ENCODE results near the gene MYH7.

MYH7 gene

GRCh38 chr14:23385642-23386265 lies 49.7 kb downstream of the MYH7 start:
- no peak for DNase-seq

- DNase-seq = no peak
Measured at GRCh38 chr14:23385244-23385641, 50.2 kb downstream of the MYH7 start.

GRCh38 chr14:23384364-23385080 lies 50.9 kb downstream of the MYH7 start:
- no peak for DNase-seq

GRCh38 chr14:23382731-23383440 lies 52.6 kb downstream of the MYH7 start:
- no peak for DNase-seq

GRCh38 chr14:23382276-23382675 lies 53.2 kb downstream of the MYH7 start:
- DNase-seq = no peak

- DNase-seq = no peak
Measured at GRCh38 chr14:23381871-23382270, 53.6 kb downstream of the MYH7 start.

GRCh38 chr14:23380976-23381375 lies 54.5 kb downstream of the MYH7 start:
- DNase-seq = no peak

GRCh38 chr14:23380197-23380914 lies 55.1 kb downstream of the MYH7 start:
- no peak for DNase-seq

GRCh38 chr14:23379366-23380196 lies 55.9 kb downstream of the MYH7 start:
- DNase-seq = peak; percentile 74

- DNase-seq = no peak
Measured at GRCh38 chr14:23378612-23379220, 56.7 kb downstream of the MYH7 start.

- no peak for DNase-seq
Measured at GRCh38 chr14:23377573-23378563, 57.6 kb downstream of the MYH7 start.

GRCh38 chr14:23377198-23377550 lies 58.3 kb downstream of the MYH7 start:
- DNase-seq = no peak

GRCh38 chr14:23376482-23377197 lies 58.8 kb downstream of the MYH7 start, which contains the start of gene CMTM5:
Gene CMTM5 (plus strand): TSS chr14:23377046. CDS start chr14:23377252, 206 bp downstream.
- no peak for DNase-seq

- no peak for DNase-seq
Measured at GRCh38 chr14:23375527-23376251, 59.8 kb downstream of the MYH7 start.

- DNase-seq = no peak
Measured at GRCh38 chr14:23373041-23373440, 62.4 kb downstream of the MYH7 start.

- DNase-seq = no peak
Measured at GRCh38 chr14:23372509-23372908, 63.0 kb downstream of the MYH7 start, which contains the start of gene IL25. Gene IL25 (plus strand): TSS chr14:23372809.

GRCh38 chr14:23371865-23372264 lies 63.6 kb downstream of the MYH7 start:
- DNase-seq = no peak

- DNase-seq = no peak
Measured at GRCh38 chr14:23370221-23370620, 65.2 kb downstream of the MYH7 start.

- DNase-seq = no peak
Measured at GRCh38 chr14:23366426-23366921, 69.0 kb downstream of the MYH7 start.

Measured in activated CD8-positive, alpha-beta memory T cell treated with anti-CD3 and anti-CD28 coated beads, Interleukin-2, amount 50 U/mL, for 4 hours (primary cell).